ENCODE measurements around the gene MAN2B1. TPM values are rescaled to one million over a fixed set of nuclear protein-coding genes. Genes with fewer than 3 reads are reported as not detected.

The MAN2B1 gene
- total RNA-seq, 1 experiment from 2014 or later = 93.5 TPM

DNA sequence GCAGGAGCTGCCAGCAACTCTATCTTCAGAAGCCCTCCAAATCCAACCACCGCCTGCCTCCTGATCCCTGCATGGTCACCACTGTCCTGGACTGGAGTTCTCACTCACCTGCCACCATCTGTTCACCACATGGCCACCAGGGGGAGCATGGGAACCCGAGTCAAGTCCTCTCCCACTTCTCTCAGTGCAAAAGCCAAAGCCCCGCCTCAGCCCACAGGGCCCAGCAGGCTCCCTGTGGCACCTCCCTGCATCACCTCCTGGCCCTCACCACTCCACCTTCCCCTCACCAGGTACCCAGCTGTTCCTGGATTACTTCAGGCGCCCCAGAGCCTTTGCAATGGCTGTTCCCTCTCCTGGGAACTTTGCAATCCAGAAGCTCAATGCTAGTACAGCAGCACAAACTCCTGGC, 9.8 kb upstream of the MAN2B1 start:
- H2AFZ ChIP-seq (ENCODE audit: low read length) = no peak overlapping the region
- H3K56ac ChIP-seq (ENCODE audit: insufficient read length, low read depth, low read length) = no peak overlapping the region
- peaks cover 40 to 86% (median 73%) of the 10 kb centered on the region in 3 experiments for H3K36me3 Mint-ChIP-seq (ENCODE audit: insufficient read depth in 1 of 3, low read depth in 3 of 3)
- no peak overlapping the region for H3K27ac ChIP-seq (ENCODE audit: insufficient read length, low read depth, low read length)
- H2AK5ac ChIP-seq (ENCODE audit: insufficient read length, low read length) = no peak overlapping the region
- H2BK15ac ChIP-seq (ENCODE audit: low read depth, low read length) = no peak overlapping the region
- H3K9ac ChIP-seq (ENCODE audit: extremely low read depth, insufficient read length, low read length) = no peak overlapping the region
- H3K27me3 ChIP-seq (ENCODE audit: insufficient read depth, low read length) = no peaks in the 10 kb centered on the region
- no peaks in the 10 kb centered on the region for H3K23me2 ChIP-seq (ENCODE audit: insufficient read length, low read depth, low read length, poor library complexity, severe bottlenecking)
- peak overlapping the region in 2 of 3 experiments; percentile 70 to 79; a peak in 4 of 7 replicates for H3K27ac Mint-ChIP-seq
- WGBS (ENCODE audit: extremely low coverage, insufficient read length, low lambda C conversion rate) = no CpG with 5 or more reads among the region's 4 CpGs
- no peak overlapping the region for H4K91ac ChIP-seq (ENCODE audit: insufficient read length, low read depth, low read length)
- H3K79me2 ChIP-seq (ENCODE audit: insufficient read depth, low read length) = no peaks in the 10 kb centered on the region
- no peak overlapping the region for H2BK12ac ChIP-seq (ENCODE audit: insufficient read length, low read depth, low read length)
- H3K9me3 ChIP-seq (ENCODE audit: control insufficient read depth, low read depth, low read length) = no peaks in the 10 kb centered on the region
- H2BK120ac ChIP-seq (ENCODE audit: low read depth, low read length, poor library complexity, severe bottlenecking) = no peak overlapping the region
- H3K4me1 ChIP-seq (ENCODE audit: insufficient read depth, low read length) = no peaks in the 10 kb centered on the region
- DNase-seq = peak; percentile 92
- H3K14ac ChIP-seq (ENCODE audit: insufficient read depth, low read length) = no peak overlapping the region
- TF ChIP-seq, protein P1, sequence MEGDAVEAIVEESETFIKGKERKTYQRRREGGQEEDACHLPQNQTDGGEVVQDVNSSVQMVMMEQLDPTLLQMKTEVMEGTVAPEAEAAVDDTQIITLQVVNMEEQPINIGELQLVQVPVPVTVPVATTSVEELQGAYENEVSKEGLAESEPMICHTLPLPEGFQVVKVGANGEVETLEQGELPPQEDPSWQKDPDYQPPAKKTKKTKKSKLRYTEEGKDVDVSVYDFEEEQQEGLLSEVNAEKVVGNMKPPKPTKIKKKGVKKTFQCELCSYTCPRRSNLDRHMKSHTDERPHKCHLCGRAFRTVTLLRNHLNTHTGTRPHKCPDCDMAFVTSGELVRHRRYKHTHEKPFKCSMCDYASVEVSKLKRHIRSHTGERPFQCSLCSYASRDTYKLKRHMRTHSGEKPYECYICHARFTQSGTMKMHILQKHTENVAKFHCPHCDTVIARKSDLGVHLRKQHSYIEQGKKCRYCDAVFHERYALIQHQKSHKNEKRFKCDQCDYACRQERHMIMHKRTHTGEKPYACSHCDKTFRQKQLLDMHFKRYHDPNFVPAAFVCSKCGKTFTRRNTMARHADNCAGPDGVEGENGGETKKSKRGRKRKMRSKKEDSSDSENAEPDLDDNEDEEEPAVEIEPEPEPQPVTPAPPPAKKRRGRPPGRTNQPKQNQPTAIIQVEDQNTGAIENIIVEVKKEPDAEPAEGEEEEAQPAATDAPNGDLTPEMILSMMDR (conservative IDR thresholded peaks at IDR 0.05) = peak; percentile 92
- H3K4me3 Mint-ChIP-seq = no peak overlapping the region
- no peak overlapping the region for H4K5ac ChIP-seq (ENCODE audit: insufficient read length, low read depth, low read length)
- no peak overlapping the region for H3K4ac ChIP-seq (ENCODE audit: low read depth, low read length)
- no peak overlapping the region for H3K23ac ChIP-seq (ENCODE audit: insufficient read length, low read depth, low read length)
- H4K20me1 ChIP-seq (ENCODE audit: control insufficient read depth, insufficient read depth, insufficient read length) = no peaks in the 10 kb centered on the region
- H3K27me3 Mint-ChIP-seq (ENCODE audit: low read depth) = no peaks in the 10 kb centered on the region
- peaks cover 2 to 15% of the 10 kb centered on the region in 2 experiments; a peak in 3 of 4 replicates for H3K4me1 Mint-ChIP-seq
- no peak overlapping the region for H2BK5ac ChIP-seq (ENCODE audit: insufficient read length, low read length)
- H3K9me3 Mint-ChIP-seq = peaks cover 0 to 2% of the 10 kb centered on the region in 2 experiments; a peak in 1 of 5 replicates
- no peak overlapping the region for H4K8ac ChIP-seq (replicated peaks; ENCODE audit: insufficient read length, low read depth, low read length)
- H2BK20ac ChIP-seq (ENCODE audit: low read depth, low read length, poor library complexity, severe bottlenecking) = no peak overlapping the region
- H3K4me2 ChIP-seq (ENCODE audit: insufficient read depth, insufficient read length, low read length) = no peak overlapping the region
- no peak overlapping the region for H3K18ac ChIP-seq (ENCODE audit: insufficient read length, low read depth, low read length)
- no peaks in the 10 kb centered on the region for H3K79me1 ChIP-seq (ENCODE audit: insufficient read depth, low read depth, low read length, poor library complexity, severe bottlenecking)
- no peak overlapping the region for H3T11ph ChIP-seq (ENCODE audit: low read length)

Measured in H9 (cell line).